GM06990 (cell line): ENCODE measurements around the gene CPA3.

ENCODE experiments used
- DNase-seq: peaks from one replicate; pipeline ENCODE4 v3.0.0-alpha.2; 2011; ENCODE audit not compliant: insufficient read length; ENCODE audit errors: extremely low read depth
- H3K27me3 ChIP-seq: replicated peaks from 2 replicates; pipeline ENCODE4 v1.6.0; 2011; ENCODE audit warnings: low read length; ENCODE audit not compliant: control insufficient read depth, insufficient read depth
- H3K36me3 ChIP-seq: 2 replicates; pipeline ENCODE4 v1.5.1; 2011; ENCODE audit warnings: low read length; ENCODE audit not compliant: control insufficient read depth, insufficient read depth
- H3K4me3 ChIP-seq: replicated peaks from 2 replicates; pipeline ENCODE4 v1.5.1; 2011; ENCODE audit warnings: low read depth, mild to moderate bottlenecking, control low read depth, low read length
- CTCF ChIP-seq: IDR thresholded peaks from 2 replicates; pipeline ENCODE4 v1.5.1; 2011; ENCODE audit warnings: low read length, control low read depth, mild to moderate bottlenecking, inconsistent platforms; ENCODE audit not compliant: insufficient read depth, poor library complexity, severe bottlenecking

CPA3 gene

GRCh38 chr3:148852271-148852992 lies 12.7 kb upstream of the CPA3 start:
- TF ChIP-seq CTCF: no peak
- no peak overlapping the region for H3K4me3 ChIP-seq
- DNase-seq: no peak
- no peaks in the 10 kb centered on the region for H3K36me3 ChIP-seq
- H3K27me3 ChIP-seq: no peaks in the 10 kb centered on the region; the same call in 1 of the 2 replicates

- Histone ChIP-seq H3K36me3 (no peaks in the 10 kb centered on the region), H3K4me3 (no peak overlapping the region), H3K27me3 (no peaks in the 10 kb centered on the region; the same call in 1 of the 2 replicates)
- DNase-seq: no peak
- TF ChIP-seq CTCF: no peak
Measured at GRCh38 chr3:148853076-148853475, 12.0 kb upstream of the CPA3 start.

GRCh38 chr3:148854061-148854460 lies 11.0 kb upstream of the CPA3 start:
- no peak overlapping the region for H3K4me3 ChIP-seq
- no peak for DNase-seq
- no peak for TF ChIP-seq CTCF
- no peaks in the 10 kb centered on the region for H3K36me3 ChIP-seq
- H3K27me3 ChIP-seq: no peaks in the 10 kb centered on the region; the same call in 1 of the 2 replicates

GRCh38 chr3:148856384-148856783 lies 8.7 kb upstream of the CPA3 start:
- no peak for TF ChIP-seq CTCF
- no peak for DNase-seq
- Histone ChIP-seq H3K27me3 (no peaks in the 10 kb centered on the region; the same call in 1 of the 2 replicates), H3K36me3 (no peaks in the 10 kb centered on the region), H3K4me3 (no peak overlapping the region)

- no peak for DNase-seq
- Histone ChIP-seq H3K36me3 (no peaks in the 10 kb centered on the region), H3K4me3 (no peak overlapping the region), H3K27me3 (no peaks in the 10 kb centered on the region; the same call in 1 of the 2 replicates)
- no peak for TF ChIP-seq CTCF
Measured at GRCh38 chr3:148857316-148857715, 7.8 kb upstream of the CPA3 start.
